Keratinocyte (primary cell): ENCODE results near the gene SLC7A14.

Source experiments
- CTCF ChIP-seq, 3 experiments: IDR thresholded peaks in 1 of 3; conservative IDR thresholded peaks in 1 of 3; optimal IDR thresholded peaks in 1 of 3; 2 replicates in 2 of 3; 3 replicates in 1 of 3; pipeline versions ENCODE3 to v1.5.1; 2011; ENCODE audit warnings: low read length in 3 of 3, mild to moderate bottlenecking in 3 of 3, moderate library complexity in 2 of 3, control low read depth in 1 of 3, inconsistent platforms in 1 of 3; ENCODE audit not compliant: insufficient read depth in 2 of 3; ENCODE audit errors: extremely low read depth in 1 of 3
- EZH2 ChIP-seq: IDR thresholded peaks from one replicate; pipeline ENCODE4 v1.6.1; 2012; ENCODE audit warnings: inconsistent platforms, mild to moderate bottlenecking, low read length, moderate library complexity

GRCh38 chr3:170553788-170554757, 31.8 kb downstream of the SLC7A14 start:
- TF ChIP-seq CTCF (optimal IDR thresholded peaks at IDR 0.05 in 1 of 3, IDR thresholded peaks at IDR 0.05 in 1 of 3, conservative IDR thresholded peaks at IDR 0.05 in 1 of 3; ENCODE audit: extremely low read depth in 1 of 3, insufficient read depth in 2 of 3, low read length in 3 of 3) (no peak), EZH2 (no peak)
